Endodermal cell (in vitro differentiated cells): ENCODE data around the gene UBA6. TPM values are rescaled to one million over a fixed set of nuclear protein-coding genes. Genes with fewer than 3 reads are reported as not detected.

Experiments
- DNase-seq: peaks from one replicate; pipeline ENCODE4 v3.0.0-alpha.2; 2017
- H3K27ac ChIP-seq: 2 replicates; pipeline ENCODE4 v1.5.1; 2013; ENCODE audit warnings: mild to moderate bottlenecking, low read depth, low read length, moderate library complexity
- H3K27me3 ChIP-seq: 2 replicates; pipeline ENCODE4 v1.6.1; 2013; ENCODE audit warnings: mild to moderate bottlenecking, low read length, moderate library complexity; ENCODE audit not compliant: insufficient read depth, control insufficient read depth, poor library complexity, severe bottlenecking
- H3K36me3 ChIP-seq: 2 replicates; pipeline ENCODE4 v1.7.0; 2013; ENCODE audit warnings: mild to moderate bottlenecking, low read length, moderate library complexity; ENCODE audit not compliant: control insufficient read depth, insufficient read depth
- H3K4me1 ChIP-seq: one replicate; pipeline ENCODE4 v1.7.0; 2013; ENCODE audit warnings: low read length; ENCODE audit not compliant: control insufficient read depth, insufficient read depth
- H3K4me3 ChIP-seq: 2 replicates; pipeline ENCODE4 v1.5.1; 2013; ENCODE audit warnings: mild to moderate bottlenecking, low read length, moderate library complexity
- H3K9ac ChIP-seq: 2 replicates; pipeline ENCODE4 v1.6.1; 2013; ENCODE audit warnings: mild to moderate bottlenecking, low read length, moderate library complexity; ENCODE audit not compliant: poor library complexity, severe bottlenecking; ENCODE audit errors: extremely low read depth
- H3K9me3 ChIP-seq: 2 replicates; pipeline ENCODE4 v1.6.1; 2013; ENCODE audit warnings: mild to moderate bottlenecking, low read length, moderate library complexity; ENCODE audit not compliant: control insufficient read depth
- H3K27ac Mint-ChIP-seq: 2 replicates; pipeline ENCODE4 v1.8.0; 2020; ENCODE audit warnings: mixed read lengths
- H3K27me3 Mint-ChIP-seq: 2 replicates; pipeline ENCODE4 v1.8.0; 2021; ENCODE audit warnings: mild to moderate bottlenecking, mixed read lengths; ENCODE audit not compliant: insufficient read depth
- H3K36me3 Mint-ChIP-seq: 2 replicates; pipeline ENCODE4 v1.8.0; 2020; ENCODE audit warnings: low read depth, mixed read lengths
- H3K4me1 Mint-ChIP-seq: 2 replicates; pipeline ENCODE4 v1.8.0; 2020; ENCODE audit warnings: mixed read lengths
- H3K4me3 Mint-ChIP-seq: 2 replicates; pipeline ENCODE4 v1.8.0; 2020; ENCODE audit warnings: mild to moderate bottlenecking, moderate library complexity, mixed read lengths
- H3K9me3 Mint-ChIP-seq: 2 replicates; pipeline ENCODE4 v1.8.0; 2020; ENCODE audit warnings: mild to moderate bottlenecking, mixed read lengths
- CTCF ChIP-seq: fragments of 200-600 bp; sonication (generic); conservative IDR thresholded peaks from 2 replicates; pipeline ENCODE4 v1.5.0; 2021; ENCODE audit warnings: antibody characterized with exemption, mild to moderate bottlenecking
- WGBS, 2 experiments: methylation state at CpG; one replicate each; pipeline versions ENCODE4 v1.1.5 to v1.1.7; 2013; ENCODE audit warnings: missing lambda C conversion rate in 2 of 2, mixed read lengths in 1 of 2; ENCODE audit not compliant: insufficient coverage in 1 of 2, insufficient read length in 1 of 2; 5-methylcytosine and 5-hydroxymethylcytosine counted together
- total RNA-seq, 2 donors: library from RNA; stranded (reverse); fragmentation: NEBNext Ultra II Directional in 1 of 2; extraction: Animal tissue kit (Norgen Biotek cat#: 25700) in 1 of 2; gene quantifications; 2 replicates in 1 of 2; 3 replicates in 1 of 2; pipeline ENCODE4 v1.2.1, GENCODE V29; 2021

Gene UBA6
- total RNA-seq, 2 donors from 2014 or later: 83.1 to 117 TPM

DNA sequence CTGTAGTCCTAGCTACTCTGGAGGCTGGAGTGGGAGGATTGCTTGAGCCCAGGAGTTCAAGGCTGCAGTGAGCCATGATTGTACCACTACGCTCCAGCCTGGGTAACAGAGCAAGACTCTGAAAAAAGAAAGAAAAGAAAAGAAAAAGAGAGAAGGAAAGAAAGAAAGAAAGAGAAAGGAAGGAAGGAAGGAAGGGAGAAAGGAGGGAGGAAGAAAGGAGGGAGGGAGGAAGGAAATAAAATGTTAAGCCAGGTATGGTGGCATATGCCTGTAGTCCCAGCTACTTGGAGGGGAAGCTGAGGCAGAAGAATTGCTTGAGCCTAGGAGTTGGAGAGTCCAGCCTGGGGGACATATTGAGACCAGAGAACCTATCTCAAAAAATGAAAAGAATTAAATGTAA, 130.4 kb downstream of the UBA6 start:
- Mint-ChIP-seq H3K27ac (no peak overlapping the region), H3K36me3 (no peaks in the 10 kb centered on the region)

GRCh38 chr4:67568820-67569219, 132.1 kb downstream of the UBA6 start:
- no peak overlapping the region for H3K4me3 Mint-ChIP-seq
- H3K9me3 Mint-ChIP-seq: no peaks in the 10 kb centered on the region
- no peak overlapping the region for H3K27ac Mint-ChIP-seq
- Histone ChIP-seq H3K9me3 (no peaks in the 10 kb centered on the region), H3K4me3 (no peak overlapping the region), H3K27ac (no peak overlapping the region), H3K9ac (no peak overlapping the region), H3K4me1 (no peaks in the 10 kb centered on the region), H3K36me3 (no peaks in the 10 kb centered on the region), H3K27me3 (no peaks in the 10 kb centered on the region)
- no peaks in the 10 kb centered on the region for H3K36me3 Mint-ChIP-seq
- no peaks in the 10 kb centered on the region for H3K27me3 Mint-ChIP-seq
- 100% methylated on average over 2 of the region's 2 CpGs; no CpG with 5 or more reads in 1 of the 2 experiments for WGBS, 2 experiments
- no peak for TF ChIP-seq CTCF
- no peaks in the 10 kb centered on the region for H3K4me1 Mint-ChIP-seq
- no peak for DNase-seq

More for the DNA sequence above, 130.4 kb downstream of the UBA6 start:
- Histone ChIP-seq H3K9ac (no peak overlapping the region), H3K27me3 (no peaks in the 10 kb centered on the region), H3K27ac (no peak overlapping the region), H3K4me3 (no peak overlapping the region), H3K9me3 (no peaks in the 10 kb centered on the region), H3K36me3 (no peaks in the 10 kb centered on the region), H3K4me1 (no peaks in the 10 kb centered on the region)
- no peak for DNase-seq
- Mint-ChIP-seq H3K4me1 (no peaks in the 10 kb centered on the region), H3K27me3 (no peaks in the 10 kb centered on the region), H3K4me3 (no peak overlapping the region), H3K9me3 (no peaks in the 10 kb centered on the region)
- WGBS, 2 experiments: 93 to 100% methylated on average over 1 of the region's 1 CpG
- no peak for TF ChIP-seq CTCF

GRCh38 chr4:67566335-67566734, 134.6 kb downstream of the UBA6 start:
- H3K9ac ChIP-seq: no peak overlapping the region
- H3K4me3 Mint-ChIP-seq: no peak overlapping the region
- no peak for DNase-seq
- no peaks in the 10 kb centered on the region for H3K27me3 ChIP-seq
- no peak overlapping the region for H3K4me3 ChIP-seq
- H3K4me1 ChIP-seq: no peaks in the 10 kb centered on the region
- TF ChIP-seq CTCF: no peak
- H3K9me3 Mint-ChIP-seq: no peaks in the 10 kb centered on the region
- H3K27me3 Mint-ChIP-seq: no peaks in the 10 kb centered on the region
- H3K4me1 Mint-ChIP-seq: no peaks in the 10 kb centered on the region
- H3K36me3 ChIP-seq: no peaks in the 10 kb centered on the region
- H3K9me3 ChIP-seq: no peaks in the 10 kb centered on the region
- H3K27ac Mint-ChIP-seq: no peak overlapping the region
- H3K36me3 Mint-ChIP-seq: no peaks in the 10 kb centered on the region
- WGBS, 2 experiments: 92 to 93% methylated on average over 3 of the region's 3 CpGs
- no peak overlapping the region for H3K27ac ChIP-seq
